NCI-H345 treated with DMSO at 0.1 percent for 48 hours (cell line): ENCODE results near the gene MARCHF6.
"Not testable (repeated sequence)": the region's sequence is repeated elsewhere in the genome, so short reads cannot be mapped to it uniquely, and the experiment has no call there.

ENCODE experiments used
- DNase-seq: peaks from one replicate; lab custom pipeline; 2025; ENCODE audit not compliant: unreplicated experiment; lab: John Stamatoyannopoulos, UW

MARCHF6 gene

GRCh38 chr5:10323588-10324488 is 29.7 kb upstream of the MARCHF6 start:
- peak; percentile 96 for DNase-seq

GRCh38 chr5:10324518-10325370 is 28.8 kb upstream of the MARCHF6 start:
- DNase-seq, result no peak

GRCh38 chr5:10328323-10328722 is 25.2 kb upstream of the MARCHF6 start:
- DNase-seq, result no peak

- no peak for DNase-seq
Measured at GRCh38 chr5:10329446-10329819, 24.1 kb upstream of the MARCHF6 start.

- DNase-seq, result no peak
Measured at GRCh38 chr5:10329820-10330481, 23.5 kb upstream of the MARCHF6 start.

GRCh38 chr5:10330511-10331230 is 22.8 kb upstream of the MARCHF6 start:
- DNase-seq, result no peak

GRCh38 chr5:10331341-10331796 is 22.1 kb upstream of the MARCHF6 start:
- DNase-seq, result peak; percentile 94

GRCh38 chr5:10332301-10332700 is 21.2 kb upstream of the MARCHF6 start:
- no peak for DNase-seq

- no peak for DNase-seq
Measured at GRCh38 chr5:10333154-10334006, 20.1 kb upstream of the MARCHF6 start.

- DNase-seq, result no peak
Measured at GRCh38 chr5:10334831-10335230, 18.7 kb upstream of the MARCHF6 start.

- no peak for DNase-seq
Measured at GRCh38 chr5:10335711-10336470, 17.6 kb upstream of the MARCHF6 start.

- DNase-seq, result no peak
Measured at GRCh38 chr5:10337107-10337506, 16.4 kb upstream of the MARCHF6 start.

GRCh38 chr5:10337986-10338385 is 15.5 kb upstream of the MARCHF6 start:
- DNase-seq, result no peak

GRCh38 chr5:10338686-10339057 is 14.8 kb upstream of the MARCHF6 start:
- DNase-seq, result peak; percentile 64

- DNase-seq, result peak; percentile 90
Measured at GRCh38 chr5:10339058-10339811, 14.3 kb upstream of the MARCHF6 start.

- no peak for DNase-seq
Measured at GRCh38 chr5:10339958-10340357, 13.5 kb upstream of the MARCHF6 start.

GRCh38 chr5:10343486-10343885 is 10.0 kb upstream of the MARCHF6 start:
- no peak for DNase-seq

- not testable (repeated sequence) for DNase-seq
Measured at GRCh38 chr5:10344461-10345106, 8.9 kb upstream of the MARCHF6 start.
